ENCODE measurements around the gene ANKRD35. TPM values are rescaled to one million over a fixed set of nuclear protein-coding genes. Genes with fewer than 3 reads are reported as not detected.

The ANKRD35 gene
- total and polyA plus RNA-seq, 9 of the 15 experiments (the other 6 are each of a cell fraction or from before 2014, with no cell fraction given): 0.07 to 0.14 (median 0.07) TPM; not detected in 5

DNA sequence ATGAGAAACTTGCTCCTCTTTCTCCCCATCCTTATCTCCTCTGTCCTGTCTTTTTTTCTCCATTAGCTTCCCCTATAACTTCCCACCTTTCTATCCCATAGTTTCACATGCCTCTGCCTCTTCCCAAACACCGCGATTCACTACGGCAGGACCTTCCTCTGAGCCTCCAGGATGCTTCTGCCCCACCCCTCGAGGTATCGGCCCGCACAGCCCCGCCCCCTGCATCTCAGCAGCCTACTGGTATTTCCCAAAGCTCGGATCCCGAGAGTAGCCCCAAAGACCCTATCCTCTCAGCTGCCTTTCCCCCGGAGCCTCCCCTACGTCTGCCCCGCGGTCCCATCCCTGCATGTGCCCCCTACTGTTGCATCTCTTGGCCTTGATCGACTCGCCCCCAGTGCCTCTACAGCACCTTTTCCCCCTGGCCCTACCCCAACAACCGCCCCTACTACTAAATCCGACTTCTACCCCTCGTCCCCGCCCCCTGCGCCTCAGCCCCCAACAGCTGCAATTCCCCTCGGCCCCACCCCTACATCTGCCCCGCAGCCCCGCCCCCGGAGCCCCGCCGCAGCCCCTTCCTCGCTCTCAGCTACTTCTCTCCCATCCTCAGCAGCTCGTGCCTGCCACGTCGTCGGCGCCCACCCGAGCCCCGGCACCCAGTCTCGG lies 27.3 kb downstream of the ANKRD35 start (continued):
- TF ChIP-seq, protein P1, sequence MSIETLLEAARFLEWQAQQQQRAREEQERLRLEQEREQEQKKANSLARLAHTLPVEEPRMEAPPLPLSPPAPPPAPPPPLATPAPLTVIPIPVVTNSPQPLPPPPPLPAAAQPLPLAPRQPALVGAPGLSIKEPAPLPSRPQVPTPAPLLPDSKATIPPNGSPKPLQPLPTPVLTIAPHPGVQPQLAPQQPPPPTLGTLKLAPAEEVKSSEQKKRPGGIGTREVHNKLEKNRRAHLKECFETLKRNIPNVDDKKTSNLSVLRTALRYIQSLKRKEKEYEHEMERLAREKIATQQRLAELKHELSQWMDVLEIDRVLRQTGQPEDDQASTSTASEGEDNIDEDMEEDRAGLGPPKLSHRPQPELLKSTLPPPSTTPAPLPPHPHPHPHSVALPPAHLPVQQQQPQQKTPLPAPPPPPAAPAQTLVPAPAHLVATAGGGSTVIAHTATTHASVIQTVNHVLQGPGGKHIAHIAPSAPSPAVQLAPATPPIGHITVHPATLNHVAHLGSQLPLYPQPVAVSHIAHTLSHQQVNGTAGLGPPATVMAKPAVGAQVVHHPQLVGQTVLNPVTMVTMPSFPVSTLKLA (conservative IDR thresholded peaks at IDR 0.05): peak in 1 of 2 experiments; percentile 24; a peak in 1 of 4 replicates
- TF ChIP-seq SAP30 (IDR thresholded peaks at IDR 0.05; ENCODE audit: borderline replicate concordance, insufficient read depth, low read depth, low read length, poor library complexity, severe bottlenecking) (peak; percentile 28), PRDM10 (IDR thresholded peaks at IDR 0.05; ENCODE audit: partially characterized antibody) (peak; percentile 25), CBX5 (IDR thresholded peaks at IDR 0.05; ENCODE audit: borderline replicate concordance, low read depth) (peak; percentile 59; the same call in 1 of the 2 replicates), HDAC1 (IDR thresholded peaks at IDR 0.05) (0 out of 4 replicates have a peak, but pooled peaks of 1 of the 2 experiments have one; percentile 35), COPS2 (conservative IDR thresholded peaks at IDR 0.05) (no peak), ZNF740 (CRISPR knock-in tag; IDR thresholded peaks at IDR 0.05) (peak; percentile 75; the same call in 1 of the 2 replicates), ZNF740 (tag; IDR thresholded peaks at IDR 0.05) (no peak)
